D721Med (cell line): ENCODE results near the gene BPTF.

Experiments
- DNase-seq: peaks from one replicate; pipeline ENCODE4 v3.0.0; 2011; ENCODE audit warnings: low spot score; ENCODE audit not compliant: insufficient read length
- FAIRE-seq: peaks from 2 replicates; lab custom pipeline; 2011; peaks lifted over from hg19 to GRCh38; lab: Jason Lieb, UNC
- TF ChIP-seq, protein P1 (sequence below): IDR thresholded peaks from 2 replicates; pipeline ENCODE4 v1.5.1; 2012; ENCODE audit warnings: mild to moderate bottlenecking, control low read depth; ENCODE audit not compliant: insufficient read depth; ENCODE audit errors: missing control alignments

The BPTF gene

DNA sequence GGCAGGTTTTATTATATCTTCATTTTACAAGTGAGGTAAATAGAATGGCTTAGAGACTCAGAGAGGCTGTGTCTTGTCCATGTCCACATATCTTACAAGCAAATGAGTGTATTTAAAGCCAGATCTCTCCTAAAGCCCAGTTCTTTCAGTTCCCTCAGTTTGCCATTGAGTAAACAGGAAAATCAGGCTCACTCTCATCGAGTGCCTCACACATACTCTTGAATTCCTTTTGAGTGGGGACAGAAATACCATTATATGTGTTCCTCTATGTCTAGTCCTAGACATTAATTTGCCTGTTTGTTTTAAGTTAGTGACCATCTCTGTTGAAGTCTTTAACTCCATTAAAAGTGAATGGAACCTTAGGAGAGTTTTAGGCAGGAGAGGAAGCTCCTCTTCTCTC, 40.1 kb downstream of the BPTF start:
- TF ChIP-seq, protein P1, sequence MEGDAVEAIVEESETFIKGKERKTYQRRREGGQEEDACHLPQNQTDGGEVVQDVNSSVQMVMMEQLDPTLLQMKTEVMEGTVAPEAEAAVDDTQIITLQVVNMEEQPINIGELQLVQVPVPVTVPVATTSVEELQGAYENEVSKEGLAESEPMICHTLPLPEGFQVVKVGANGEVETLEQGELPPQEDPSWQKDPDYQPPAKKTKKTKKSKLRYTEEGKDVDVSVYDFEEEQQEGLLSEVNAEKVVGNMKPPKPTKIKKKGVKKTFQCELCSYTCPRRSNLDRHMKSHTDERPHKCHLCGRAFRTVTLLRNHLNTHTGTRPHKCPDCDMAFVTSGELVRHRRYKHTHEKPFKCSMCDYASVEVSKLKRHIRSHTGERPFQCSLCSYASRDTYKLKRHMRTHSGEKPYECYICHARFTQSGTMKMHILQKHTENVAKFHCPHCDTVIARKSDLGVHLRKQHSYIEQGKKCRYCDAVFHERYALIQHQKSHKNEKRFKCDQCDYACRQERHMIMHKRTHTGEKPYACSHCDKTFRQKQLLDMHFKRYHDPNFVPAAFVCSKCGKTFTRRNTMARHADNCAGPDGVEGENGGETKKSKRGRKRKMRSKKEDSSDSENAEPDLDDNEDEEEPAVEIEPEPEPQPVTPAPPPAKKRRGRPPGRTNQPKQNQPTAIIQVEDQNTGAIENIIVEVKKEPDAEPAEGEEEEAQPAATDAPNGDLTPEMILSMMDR = no peak
- DNase-seq (no peak), FAIRE-seq (no peak)

DNA sequence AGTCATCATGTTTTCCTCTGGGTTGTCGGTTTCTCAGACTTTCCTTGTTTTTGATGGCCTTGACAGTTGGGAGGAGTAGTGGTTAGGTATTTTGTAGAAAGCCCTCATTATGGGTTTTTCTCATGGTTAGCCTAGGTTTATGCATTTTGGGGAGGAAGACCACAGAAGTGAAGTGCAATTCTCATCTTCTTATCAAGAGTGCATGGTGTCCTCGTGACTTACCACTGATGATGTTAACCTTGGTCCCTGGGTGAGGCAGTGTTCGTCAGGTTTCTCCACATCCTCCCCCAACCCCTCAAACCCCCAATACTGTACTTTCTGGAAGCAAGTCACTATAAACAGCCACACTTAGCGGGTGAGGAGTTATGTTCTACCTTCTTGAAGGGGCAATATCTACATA, 42.3 kb downstream of the BPTF start:
- TF ChIP-seq, protein P1 = no peak
- FAIRE-seq (no peak), DNase-seq (no peak)

DNA sequence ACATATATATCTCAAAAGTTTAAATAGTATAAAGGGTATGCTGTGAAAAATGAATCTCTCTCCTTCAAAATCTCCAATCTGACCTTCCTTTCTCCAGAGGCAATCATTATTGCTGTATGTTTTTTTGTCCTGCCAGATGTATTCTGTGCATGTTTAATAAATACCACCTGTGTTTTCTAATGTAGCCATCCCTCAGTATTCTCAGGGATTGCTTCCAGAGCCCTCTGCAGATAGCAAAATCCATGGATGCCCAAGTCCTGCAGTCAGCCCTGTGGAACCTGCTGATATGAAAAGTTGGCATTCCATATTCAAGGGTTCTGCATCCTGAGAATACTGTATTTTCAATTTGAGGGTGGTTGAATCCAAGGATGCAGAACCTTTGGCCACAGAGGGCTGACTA, 42.9 kb downstream of the BPTF start:
- DNase-seq = no peak
- TF ChIP-seq, protein P1 = no peak
- FAIRE-seq = no peak

DNA sequence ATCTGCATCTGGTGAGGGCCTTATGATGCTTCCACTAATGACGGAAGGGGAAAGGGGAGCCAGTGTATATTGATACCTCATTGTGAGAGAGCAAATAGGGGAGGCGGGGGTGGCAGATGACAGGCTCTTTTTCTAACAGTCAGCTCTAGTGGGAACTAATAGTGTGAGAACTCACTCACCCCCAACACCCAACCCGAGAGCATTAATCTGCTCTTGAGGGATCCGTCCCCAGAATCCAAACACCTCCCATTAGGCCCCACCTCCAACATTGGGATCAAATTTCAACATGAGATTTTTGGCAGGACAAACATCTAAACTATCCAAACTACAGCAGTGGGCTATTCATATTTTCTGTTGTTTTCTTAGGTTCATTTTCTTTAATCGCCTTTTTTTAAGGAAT, 54.4 kb downstream of the BPTF start:
- FAIRE-seq (no peak), DNase-seq (no peak)
- TF ChIP-seq, protein P1 = no peak

DNA sequence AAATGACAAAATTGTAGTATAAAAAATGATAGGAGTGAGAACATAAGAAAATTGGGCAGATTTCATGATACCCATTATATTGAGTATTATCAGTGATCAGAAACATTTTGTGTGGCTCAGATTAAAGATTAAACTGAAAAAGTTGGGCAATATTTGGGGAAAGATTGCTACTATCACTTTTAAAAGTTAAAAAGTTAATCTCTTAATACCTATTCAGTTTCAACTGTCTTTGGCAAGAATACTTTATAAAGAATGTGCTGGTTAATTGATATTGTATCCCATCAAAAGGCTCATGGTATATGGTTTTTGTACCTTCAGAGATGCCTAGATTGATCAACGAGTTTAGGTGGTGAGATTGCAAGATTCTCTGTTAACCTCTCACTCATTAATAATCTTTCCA, 55.8 kb downstream of the BPTF start:
- no peak for DNase-seq
- no peak for FAIRE-seq
- TF ChIP-seq, protein P1 = no peak

DNA sequence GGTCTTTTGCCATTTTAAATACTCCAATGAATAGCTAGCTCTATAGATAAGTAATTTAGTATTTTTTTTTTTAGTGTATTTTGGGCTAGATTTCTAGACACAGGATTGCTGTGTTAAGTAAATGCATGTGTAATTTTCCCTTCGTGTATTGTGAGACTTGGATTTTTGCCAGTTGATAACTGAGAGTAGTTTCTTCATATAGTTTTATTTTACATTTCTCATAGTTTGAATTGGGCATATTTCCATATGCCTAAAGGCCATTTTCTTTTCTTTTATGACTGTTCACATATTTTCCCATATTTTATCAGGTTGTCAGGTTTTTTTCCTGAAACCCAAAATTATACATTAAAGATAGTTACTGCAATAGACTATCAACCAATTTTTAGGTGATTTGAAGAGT, 59.4 kb downstream of the BPTF start:
- FAIRE-seq = no peak
- no peak for DNase-seq
- TF ChIP-seq, protein P1 = no peak

DNA sequence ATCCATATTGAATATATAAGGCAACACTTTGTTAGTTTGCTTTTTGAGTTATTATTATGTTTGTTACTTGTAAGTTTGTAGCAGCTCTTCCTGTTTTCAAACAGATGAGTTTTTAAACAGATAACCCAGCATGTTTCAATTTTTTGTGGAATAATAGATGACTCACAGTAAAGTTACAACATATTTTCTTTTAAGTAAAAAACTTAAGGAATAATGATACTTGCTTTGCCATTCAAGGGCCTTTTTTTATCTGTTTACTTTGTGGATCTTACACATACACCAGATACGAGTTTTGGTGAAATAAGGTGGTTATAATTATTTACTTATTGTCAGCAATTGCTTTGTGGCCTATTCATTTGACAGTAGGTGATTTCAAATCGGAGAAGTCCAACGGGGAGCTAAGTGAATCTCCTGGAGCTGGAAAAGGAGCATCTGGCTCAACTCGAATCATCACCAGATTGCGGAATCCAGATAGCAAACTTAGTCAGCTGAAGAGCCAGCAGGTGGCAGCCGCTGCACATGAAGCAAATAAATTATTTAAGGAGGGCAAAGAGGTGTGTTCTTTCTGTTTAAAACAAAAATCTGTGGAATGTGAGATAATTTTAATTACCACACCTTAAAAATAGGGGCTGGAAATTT, 66.3 kb downstream of the BPTF start:
- TF ChIP-seq, protein P1 = peak; percentile 39
- DNase-seq = no peak
- FAIRE-seq = no peak
